ENCODE data around the gene FYCO1. TPM values are rescaled to one million over a fixed set of nuclear protein-coding genes. Genes with fewer than 3 reads are reported as not detected.
A peak's percentile ranks its signal among the peaks of the same experiment; 100 is the strongest.

The FYCO1 gene
- total and polyA plus RNA-seq, 2 experiments from 2014 or later: 6.2 to 13.4 TPM

DNA sequence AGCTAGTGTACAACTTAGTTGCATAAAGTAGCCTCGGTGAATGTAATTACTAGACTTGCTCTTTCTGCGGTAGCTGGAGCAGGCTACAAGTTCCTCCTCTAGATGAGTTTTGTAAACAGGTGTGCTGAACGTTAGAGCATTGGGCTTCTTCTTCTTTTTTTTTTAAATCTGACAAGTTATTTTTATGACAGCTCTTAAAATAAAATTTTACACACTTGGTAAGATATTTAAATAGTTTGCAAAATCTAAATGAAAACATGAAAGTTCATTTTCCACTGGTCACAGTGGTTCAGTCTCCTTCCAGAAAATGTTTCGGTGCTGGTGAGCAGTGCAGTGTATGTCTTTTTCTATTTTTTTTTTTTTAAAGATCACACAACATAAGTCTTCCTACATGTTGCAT lies 106.3 kb downstream of the FYCO1 start:
- no peaks in the 10 kb centered on the region for H3K36me3 ChIP-seq (ENCODE audit: low read depth)
- no peak overlapping the region for H3K4me3 ChIP-seq
- H3F3A ChIP-seq (ENCODE audit: insufficient read depth): no peaks in the 10 kb centered on the region
- no peak overlapping the region for H3K4me2 ChIP-seq (ENCODE audit: unreplicated experiment)
- H3K9ac ChIP-seq: no peak overlapping the region
- H3K27ac ChIP-seq: no peak overlapping the region
- H3K4me1 ChIP-seq (ENCODE audit: insufficient read depth): no peaks in the 10 kb centered on the region
- H3K9me3 ChIP-seq (ENCODE audit: low read depth): no peaks in the 10 kb centered on the region
- in situ Hi-C loops (cut with MboI): no loop called here
- no peaks in the 10 kb centered on the region for H4K20me1 ChIP-seq (ENCODE audit: insufficient read depth)
- H2AFZ ChIP-seq: no peak overlapping the region
- 55 to 67% methylated on average over 4 of the region's 4 CpGs for WGBS, 2 experiments (ENCODE audit: low coverage in 1 of 2, low lambda C conversion rate in 2 of 2, missing lambda C conversion rate in 2 of 2)
- no peaks in the 10 kb centered on the region for H3K9me2 ChIP-seq (ENCODE audit: insufficient read depth)
- TF ChIP-seq EZH2phosphoT487 (IDR thresholded peaks at IDR 0.05; ENCODE audit: insufficient read depth, low read depth): no peak
- TF ChIP-seq EZH2 (IDR thresholded peaks at IDR 0.05; ENCODE audit: insufficient read depth, poor library complexity, severe bottlenecking): no peak
- DNase-seq: no peak
- H3K79me2 ChIP-seq (ENCODE audit: insufficient read depth): no peaks in the 10 kb centered on the region
- H3K27me3 ChIP-seq (replicated peaks; ENCODE audit: insufficient read depth): peaks cover 27% of the 10 kb centered on the region

DNA sequence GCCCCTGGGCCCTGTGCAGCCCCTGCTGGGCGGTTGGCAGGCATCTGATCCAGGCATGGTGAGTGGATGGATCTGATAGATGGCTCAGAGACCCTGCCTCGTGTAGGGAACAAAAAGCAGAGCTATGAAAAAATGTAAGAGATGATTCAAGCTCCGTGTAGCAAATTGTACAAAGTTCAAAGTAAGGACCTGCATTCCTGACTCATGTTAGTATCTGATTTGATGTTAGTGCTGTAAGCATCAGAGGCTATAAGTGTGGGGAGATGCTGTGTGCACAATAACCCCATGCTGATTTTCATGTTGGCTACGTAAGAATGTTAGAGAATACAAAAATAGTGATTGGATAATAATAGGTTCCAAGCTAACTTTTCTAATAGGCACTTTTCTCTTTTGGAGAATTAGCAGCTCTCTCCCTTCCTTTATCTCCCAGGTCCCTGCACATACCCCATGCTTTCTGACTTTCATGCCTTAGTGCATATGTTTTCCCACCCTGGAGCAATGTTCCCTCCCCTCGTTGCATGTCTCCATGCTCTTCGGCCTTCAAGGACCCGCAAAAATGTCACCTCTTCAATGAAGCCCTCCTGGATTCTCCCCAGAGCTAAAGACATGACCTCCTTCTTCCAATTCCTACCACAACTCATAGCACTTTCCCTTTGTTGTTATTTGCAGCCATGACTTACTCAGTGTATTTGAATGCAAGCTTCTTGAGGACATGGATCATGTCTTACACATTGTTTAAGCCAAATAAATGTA lies 107.7 kb downstream of the FYCO1 start:
- Histone ChIP-seq H3K9me3 (ENCODE audit: low read depth) (no peaks in the 10 kb centered on the region), H3K27me3 (replicated peaks; ENCODE audit: insufficient read depth) (peaks cover 35% of the 10 kb centered on the region), H3K4me2 (ENCODE audit: unreplicated experiment) (no peak overlapping the region), H3K36me3 (ENCODE audit: low read depth) (no peaks in the 10 kb centered on the region), H3K79me2 (ENCODE audit: insufficient read depth) (no peaks in the 10 kb centered on the region), H2AFZ (no peak overlapping the region), H4K20me1 (ENCODE audit: insufficient read depth) (no peaks in the 10 kb centered on the region), H3K4me1 (ENCODE audit: insufficient read depth) (no peaks in the 10 kb centered on the region), H3K4me3 (no peak overlapping the region), H3F3A (ENCODE audit: insufficient read depth) (no peaks in the 10 kb centered on the region), H3K9ac (no peak overlapping the region), H3K27ac (no peak overlapping the region), H3K9me2 (ENCODE audit: insufficient read depth) (no peaks in the 10 kb centered on the region)
- in situ Hi-C loops (cut with MboI): no loop called here
- peak; percentile 12 for DNase-seq
- TF ChIP-seq EZH2 (IDR thresholded peaks at IDR 0.05; ENCODE audit: insufficient read depth, poor library complexity, severe bottlenecking): no peak
- no peak for TF ChIP-seq EZH2phosphoT487 (IDR thresholded peaks at IDR 0.05; ENCODE audit: insufficient read depth, low read depth)
- WGBS, 2 experiments (ENCODE audit: low coverage in 1 of 2, low lambda C conversion rate in 2 of 2, missing lambda C conversion rate in 2 of 2): 42 to 56% methylated on average over 7 of the region's 7 CpGs

DNA sequence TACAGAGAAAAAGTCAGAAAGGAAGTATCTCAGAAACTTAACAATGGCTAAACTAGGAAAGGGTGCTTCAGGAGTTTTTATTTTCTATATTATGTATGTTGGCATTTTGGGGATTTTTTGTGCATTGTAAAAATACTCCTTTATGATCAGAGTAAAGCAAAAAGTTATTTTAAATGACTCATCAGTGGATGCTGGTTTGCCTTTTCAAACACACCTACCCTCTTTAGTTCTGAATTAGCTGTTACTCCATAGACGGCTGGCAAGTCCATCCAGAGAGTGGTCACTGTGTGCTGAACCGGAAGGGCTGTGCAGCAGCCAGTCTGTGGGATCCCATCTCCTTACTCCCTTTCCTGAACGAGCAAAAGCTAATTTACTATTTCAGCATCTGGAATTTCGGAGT lies 108.3 kb downstream of the FYCO1 start:
- no peaks in the 10 kb centered on the region for H3K9me2 ChIP-seq (ENCODE audit: insufficient read depth)
- peaks cover 39% of the 10 kb centered on the region for H3K27me3 ChIP-seq (replicated peaks; ENCODE audit: insufficient read depth)
- H3K9me3 ChIP-seq (ENCODE audit: low read depth): no peaks in the 10 kb centered on the region
- H3K4me3 ChIP-seq: no peak overlapping the region
- no peaks in the 10 kb centered on the region for H3K79me2 ChIP-seq (ENCODE audit: insufficient read depth)
- no peaks in the 10 kb centered on the region for H4K20me1 ChIP-seq (ENCODE audit: insufficient read depth)
- in situ Hi-C loops (cut with MboI): no loop called here
- no peaks in the 10 kb centered on the region for H3K36me3 ChIP-seq (ENCODE audit: low read depth)
- H3K27ac ChIP-seq: no peak overlapping the region
- no peak overlapping the region for H3K4me2 ChIP-seq (ENCODE audit: unreplicated experiment)
- H3K9ac ChIP-seq: no peak overlapping the region
- no peak for DNase-seq
- no peaks in the 10 kb centered on the region for H3F3A ChIP-seq (ENCODE audit: insufficient read depth)
- WGBS, 2 experiments (ENCODE audit: low coverage in 1 of 2, low lambda C conversion rate in 2 of 2, missing lambda C conversion rate in 2 of 2): 46 to 59% methylated on average over 4 of the region's 4 CpGs
- no peak overlapping the region for H2AFZ ChIP-seq
- no peak for TF ChIP-seq EZH2phosphoT487 (IDR thresholded peaks at IDR 0.05; ENCODE audit: insufficient read depth, low read depth)
- no peak for TF ChIP-seq EZH2 (IDR thresholded peaks at IDR 0.05; ENCODE audit: insufficient read depth, poor library complexity, severe bottlenecking)
- no peaks in the 10 kb centered on the region for H3K4me1 ChIP-seq (ENCODE audit: insufficient read depth)

DNA sequence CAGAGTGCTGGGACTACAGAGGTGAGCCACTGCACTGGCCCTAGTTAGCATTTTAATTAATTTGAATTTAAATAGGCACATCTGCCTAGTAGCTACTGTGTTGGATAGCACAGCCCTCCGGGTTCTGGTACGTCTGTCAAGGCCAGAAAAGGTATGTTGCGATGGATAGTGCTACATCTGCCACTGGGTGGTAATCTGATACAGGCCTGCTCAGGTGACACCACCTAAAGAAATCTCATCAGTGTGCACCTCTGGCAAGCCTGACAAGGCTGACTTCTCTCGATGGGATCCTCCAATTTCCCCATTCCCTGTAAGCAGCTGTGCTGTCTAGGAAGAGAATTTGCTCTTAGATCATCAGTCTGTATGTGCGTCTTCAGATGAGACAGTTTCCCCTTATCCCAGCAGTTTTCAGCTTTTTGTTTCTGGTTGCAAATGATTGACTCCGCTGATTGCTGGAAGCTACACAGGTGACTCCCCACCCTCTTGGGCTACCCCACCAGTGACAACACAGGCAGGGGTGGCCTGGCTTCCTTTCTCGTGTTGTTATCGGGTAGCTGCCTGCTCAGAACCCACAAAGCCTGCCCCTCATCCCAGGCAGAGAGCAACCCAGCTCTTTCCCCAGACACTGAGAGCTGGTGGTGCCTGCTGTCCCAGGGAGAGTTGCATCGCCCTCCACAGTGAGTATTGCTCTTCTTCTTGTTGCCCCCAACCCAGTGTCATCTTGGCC lies 109.5 kb downstream of the FYCO1 start, which contains the start of gene CCR9:
Gene CCR9, plus strand, starts transcription at position 565 of the 727 bp plus-strand sequence. CDS start 8,391 bp downstream, outside the sequence.
- 53 to 58% methylated on average over 9 of the region's 9 CpGs for WGBS, 2 experiments (ENCODE audit: low coverage in 1 of 2, low lambda C conversion rate in 2 of 2, missing lambda C conversion rate in 2 of 2)
- Histone ChIP-seq H3K4me2 (ENCODE audit: unreplicated experiment) (no peak within 1 kb of the TSS), H4K20me1 (ENCODE audit: insufficient read depth) (no peaks in the 10 kb centered on the region), H3K4me1 (ENCODE audit: insufficient read depth) (0 out of 2 replicates have a peak, but pooled peaks cover under 1% of the 10 kb centered on the region), H3K27me3 (replicated peaks; ENCODE audit: insufficient read depth) (peaks cover 36% of the 10 kb centered on the region), H3K9ac (no peak within 1 kb of the TSS), H3K36me3 (ENCODE audit: low read depth) (no peaks in the 10 kb centered on the region), H2AFZ (no peak within 1 kb of the TSS), H3F3A (ENCODE audit: insufficient read depth) (no peaks in the 10 kb centered on the region), H3K4me3 (no peak within 1 kb of the TSS), H3K9me3 (ENCODE audit: low read depth) (no peaks in the 10 kb centered on the region), H3K79me2 (ENCODE audit: insufficient read depth) (no peaks in the 10 kb centered on the region), H3K27ac (no peak within 1 kb of the TSS), H3K9me2 (ENCODE audit: insufficient read depth) (no peaks in the 10 kb centered on the region)
- no peak for TF ChIP-seq EZH2 (IDR thresholded peaks at IDR 0.05; ENCODE audit: insufficient read depth, poor library complexity, severe bottlenecking)
- TF ChIP-seq EZH2phosphoT487 (IDR thresholded peaks at IDR 0.05; ENCODE audit: insufficient read depth, low read depth): no peak
- in situ Hi-C loops (cut with MboI): no loop called here
- no peak for DNase-seq
